GM23338 (cell line): ENCODE data around the gene RGL1. TPM values are rescaled to one million over a fixed set of nuclear protein-coding genes. Genes with fewer than 3 reads are reported as not detected.
A peak's percentile ranks its signal among the peaks of the same experiment; 100 is the strongest.

Experiments used
- ATAC-seq: fragments of 200-7000 bp; cut with Tn5 transposase; 3 replicates; pipeline ENCODE4 v1.9.1; 2020
- DNase-seq: peaks from one replicate; pipeline ENCODE4 v3.0.0-alpha.2; 2015; ENCODE audit warnings: low spot score
- H2AFZ ChIP-seq: fragments of 200-600 bp; sonication (generic); 2 replicates; pipeline ENCODE4 v1.8.0; 2016; ENCODE audit warnings: antibody characterized with exemption, mild to moderate bottlenecking, moderate library complexity
- H3F3A ChIP-seq: fragments of 200-600 bp; sonication (generic); replicated peaks from 2 replicates; pipeline ENCODE4 v1.8.0; 2017; ENCODE audit warnings: antibody characterized with exemption, mixed run types, low read depth
- H3K27ac ChIP-seq: fragments of 200-600 bp; sonication (generic); 2 replicates; pipeline ENCODE4 v1.6.1; 2016; ENCODE audit warnings: low read depth
- H3K27me3 ChIP-seq: fragments of 200-600 bp; sonication (generic); 2 replicates; pipeline ENCODE4 v1.8.0; 2016; ENCODE audit warnings: mild to moderate bottlenecking, mixed run types, moderate library complexity; ENCODE audit not compliant: insufficient read depth
- H3K36me3 ChIP-seq: fragments of 200-600 bp; sonication (generic); 2 replicates; pipeline ENCODE4 v1.8.0; 2016; ENCODE audit warnings: mild to moderate bottlenecking; ENCODE audit not compliant: insufficient read depth
- H3K4me1 ChIP-seq: fragments of 200-600 bp; sonication (generic); 2 replicates; pipeline ENCODE4 v1.8.0; 2016; ENCODE audit warnings: mild to moderate bottlenecking, moderate library complexity; ENCODE audit not compliant: insufficient read depth
- H3K4me2 ChIP-seq: fragments of 200-600 bp; sonication (generic); 2 replicates; pipeline ENCODE4 v1.7.1; 2017; ENCODE audit warnings: mixed run types
- H3K4me3 ChIP-seq: fragments of 200-600 bp; sonication (generic); 2 replicates; pipeline ENCODE4 v1.6.1; 2016; ENCODE audit warnings: mixed run types
- H3K79me2 ChIP-seq: fragments of 200-600 bp; sonication (generic); replicated peaks from 2 replicates; pipeline ENCODE4 v1.8.0; 2017; ENCODE audit warnings: mild to moderate bottlenecking; ENCODE audit not compliant: insufficient read depth
- H3K9me2 ChIP-seq: fragments of 200-600 bp; sonication (generic); 2 replicates; pipeline ENCODE4 v1.8.0; 2017; ENCODE audit not compliant: insufficient read depth
- H4K20me1 ChIP-seq: fragments of 200-600 bp; sonication (generic); replicated peaks from 2 replicates; pipeline ENCODE4 v1.8.0; 2017; ENCODE audit warnings: mild to moderate bottlenecking; ENCODE audit not compliant: insufficient read depth
- H3K27ac Mint-ChIP-seq: 2 replicates; pipeline ENCODE4 v1.8.0; 2020; ENCODE audit warnings: inconsistent platforms, mild to moderate bottlenecking, moderate library complexity, mixed read lengths
- H3K27me3 Mint-ChIP-seq: 3 replicates; pipeline ENCODE4 v1.8.0; 2022; ENCODE audit warnings: low read depth, mild to moderate bottlenecking, moderate library complexity, mixed read lengths, inconsistent platforms; ENCODE audit not compliant: insufficient read depth, poor library complexity
- H3K36me3 Mint-ChIP-seq: 3 replicates; pipeline ENCODE4 v1.8.0; 2021; ENCODE audit warnings: low read depth, mild to moderate bottlenecking, inconsistent platforms, moderate library complexity, mixed read lengths
- H3K4me1 Mint-ChIP-seq: 3 replicates; pipeline ENCODE4 v1.8.0; 2020; ENCODE audit warnings: mild to moderate bottlenecking, inconsistent platforms, mixed read lengths
- H3K4me3 Mint-ChIP-seq: 3 replicates; pipeline ENCODE4 v1.8.0; 2021; ENCODE audit warnings: moderate library complexity, mild to moderate bottlenecking, inconsistent platforms, mixed read lengths
- H3K9me3 Mint-ChIP-seq: 3 replicates; pipeline ENCODE4 v1.8.0; 2020; ENCODE audit warnings: moderate library complexity, mild to moderate bottlenecking, inconsistent platforms, mixed read lengths
- CREB1 ChIP-seq: fragments of 250-450 bp; sonication (Bioruptor Pico); IDR thresholded peaks from 2 replicates; pipeline ENCODE4 v1.5.0; 2020; ENCODE audit warnings: low read depth, mild to moderate bottlenecking, moderate library complexity
- CTCF ChIP-seq, 2 experiments: fragments of 200-600 bp in 1 of 2; sonication (generic) in 1 of 2; conservative IDR thresholded peaks; 2 replicates each; pipeline versions ENCODE4 v1.5.1 to v1.6.1; 2016 to 2017; ENCODE audit warnings: antibody characterized with exemption in 2 of 2, low read depth in 2 of 2, mild to moderate bottlenecking in 2 of 2, moderate library complexity in 1 of 2
- ETS1 ChIP-seq: IDR thresholded peaks from 2 replicates; pipeline ENCODE4 v1.6.1; 2016; ENCODE audit warnings: antibody characterized with exemption
- EZH2 ChIP-seq: fragments of 200-600 bp; sonication (generic); IDR thresholded peaks from one replicate; pipeline ENCODE4 v1.8.0; 2017; ENCODE audit warnings: antibody characterized with exemption, mild to moderate bottlenecking, low read depth; ENCODE audit not compliant: unreplicated experiment
- EZH2phosphoT487 ChIP-seq: fragments of 200-600 bp; sonication (generic); IDR thresholded peaks from one replicate; pipeline ENCODE4 v1.8.1; 2018; ENCODE audit warnings: antibody characterized with exemption; ENCODE audit not compliant: unreplicated experiment
- JUNB ChIP-seq: IDR thresholded peaks from one replicate; pipeline ENCODE4 v1.6.1; 2016; ENCODE audit warnings: antibody characterized with exemption; ENCODE audit not compliant: unreplicated experiment
- NANOG ChIP-seq: IDR thresholded peaks from 2 replicates; pipeline ENCODE4 v1.6.1; 2016; ENCODE audit warnings: antibody characterized with exemption, borderline replicate concordance
- POLR2AphosphoS5 ChIP-seq: IDR thresholded peaks from 2 replicates; pipeline ENCODE4 v1.6.1; 2016; ENCODE audit warnings: antibody characterized with exemption, low read depth
- REST ChIP-seq: IDR thresholded peaks from one replicate; pipeline ENCODE4 v1.6.1; 2018; ENCODE audit warnings: antibody characterized with exemption; ENCODE audit not compliant: unreplicated experiment
- STAT1 ChIP-seq: IDR thresholded peaks from one replicate; pipeline ENCODE4 v1.6.1; 2016; ENCODE audit warnings: antibody characterized with exemption; ENCODE audit not compliant: unreplicated experiment
- ZNF114 ChIP-seq: fragments of 250-450 bp; sonication (Bioruptor Pico); IDR thresholded peaks from 2 replicates; pipeline ENCODE4 v1.5.0; 2020; ENCODE audit warnings: mild to moderate bottlenecking, moderate library complexity
- ZNF331 ChIP-seq: fragments of 250-450 bp; sonication (Bioruptor Pico); IDR thresholded peaks from 2 replicates; pipeline ENCODE4 v1.5.0; 2020; ENCODE audit warnings: low read depth, mild to moderate bottlenecking, moderate library complexity
- ZNF462 ChIP-seq: fragments of 250-450 bp; sonication (Bioruptor Pico); IDR thresholded peaks from 2 replicates; pipeline ENCODE4 v1.5.0; 2020; ENCODE audit warnings: mild to moderate bottlenecking, moderate library complexity
- long read RNA-seq: library from polyadenylated mRNA; unstranded; transcript quantifications from one replicate; pipeline ENCODE4 v2.0.0, GENCODE V29; 2020; ENCODE audit not compliant: unreplicated experiment
- polyA plus RNA-seq: library from polyadenylated mRNA; unstranded; fragments of >200 nt; fragmentation: Nextera tagmentation; extraction: Ambion mirVana; gene quantifications from 2 replicates; pipeline ENCODE4 v1.2.1, GENCODE V29; 2016
- total RNA-seq: library from RNA; depleted of rRNA; stranded (reverse); fragments of >200 nt; shearing (Covaris generic); gene quantifications from 2 replicates; pipeline ENCODE4 v1.2.3, GENCODE V29; 2014; rRNA removed

The RGL1 gene
- 2.1 and 2.6 TPM in 2 replicates for total RNA-seq
- polyA plus RNA-seq: 0.91 and 1.0 TPM in 2 replicates
- long read RNA-seq: 0 reads

GRCh38 chr1:183804916-183805841 is at the start of gene RGL1:
RGL1 (plus strand) TSS chr1:183805120; CDS start chr1:183805298, 178 bp downstream.
- Histone ChIP-seq H2AFZ (peak within 1 kb of the TSS; percentile 97), H3K4me2 (peak within 1 kb of the TSS; percentile 96), H3K79me2 (no peaks in the 10 kb centered on the region), H3K27ac (no peak within 1 kb of the TSS), H3F3A (0 out of 2 replicates have a peak, but pooled peaks cover 2% of the 10 kb centered on the region), H3K4me3 (peak within 1 kb of the TSS; percentile 87), H3K4me1 (peaks cover 22% of the 10 kb centered on the region), H3K27me3 (peaks cover 28% of the 10 kb centered on the region), H3K36me3 (no peaks in the 10 kb centered on the region), H3K9me2 (no peaks in the 10 kb centered on the region), H4K20me1 (no peaks in the 10 kb centered on the region)
- peak within 1 kb of the TSS; percentile 86 for H3K4me3 Mint-ChIP-seq
- TF ChIP-seq ZNF462 (CRISPR knock-in tag) (no peak), ZNF114 (CRISPR knock-in tag) (no peak), EZH2phosphoT487 (no peak), EZH2 (no peak), NANOG (no peak), STAT1 (no peak), ZNF331 (CRISPR knock-in tag) (no peak), POLR2AphosphoS5 (no peak), JUNB (no peak), CTCF (conservative IDR thresholded peaks at IDR 0.05; ENCODE audit: low read depth in 2 of 2) (no peak), ETS1 (no peak), CREB1 (CRISPR knock-in tag) (no peak), REST (no peak)
- DNase-seq (peak; percentile 69), ATAC-seq (peak; percentile 79)
- peaks cover 7% of the 10 kb centered on the region; the same call in 1 of the 3 replicates for H3K9me3 Mint-ChIP-seq
- no peak within 1 kb of the TSS; the same call in 1 of the 2 replicates for H3K27ac Mint-ChIP-seq
- H3K36me3 Mint-ChIP-seq: no peaks in the 10 kb centered on the region
- peaks cover 25% of the 10 kb centered on the region for H3K4me1 Mint-ChIP-seq
- peaks cover 15% of the 10 kb centered on the region for H3K27me3 Mint-ChIP-seq
